GM20431 (cell line): ENCODE measurements around the gene GOSR2.
"Not testable (repeated sequence)": the region's sequence is repeated elsewhere in the genome, so short reads cannot be mapped to it uniquely, and the experiment has no call there.

Experiments used
- in situ Hi-C: fragments of 300-500 bp; cut with MseI, MboI; formaldehyde crosslinking; loops from one replicate; pipeline ENCODE4 v1.15.0; 2020; ENCODE audit warnings: low sequenced_read_pairs; ENCODE audit not compliant: unreplicated experiment

Gene GOSR2

GRCh38 chr17:46892192-46892703 lies 30.7 kb upstream of the GOSR2 start:
- in situ Hi-C loops: no loop called here

DNA sequence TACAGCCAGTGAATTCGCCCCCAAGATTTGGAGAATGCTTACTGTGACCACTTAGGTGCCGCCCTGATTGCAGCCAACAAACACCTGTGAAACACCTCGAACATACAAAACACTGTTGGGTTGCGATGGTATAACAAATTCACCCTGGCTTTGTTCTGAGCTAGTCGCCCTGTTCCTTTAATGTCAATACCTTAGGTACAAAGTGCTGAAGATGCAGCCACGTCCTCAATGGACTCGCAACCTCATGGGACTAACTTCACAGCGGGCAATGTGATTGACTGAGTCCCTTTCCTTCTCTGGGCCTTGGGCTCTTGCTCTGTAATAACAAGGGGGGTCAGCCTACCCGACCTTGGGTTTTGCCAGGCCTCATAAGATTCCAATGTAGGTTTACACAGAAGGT lies 28.9 kb upstream of the GOSR2 start:
- in situ Hi-C loops: no loop called here

- in situ Hi-C loops: no loop called here
Measured at GRCh38 chr17:46894476-46895151, 28.3 kb upstream of the GOSR2 start.

GRCh38 chr17:46895171-46895570 lies 27.8 kb upstream of the GOSR2 start:
- in situ Hi-C loops: no loop called here

GRCh38 chr17:46896991-46897390 lies 26.0 kb upstream of the GOSR2 start:
- in situ Hi-C loops: no loop called here

- in situ Hi-C loops: no loop called here
Measured at GRCh38 chr17:46898364-46898763, 24.6 kb upstream of the GOSR2 start.

- in situ Hi-C loops: no loop called here
Measured at GRCh38 chr17:46898860-46899259, 24.1 kb upstream of the GOSR2 start.

DNA sequence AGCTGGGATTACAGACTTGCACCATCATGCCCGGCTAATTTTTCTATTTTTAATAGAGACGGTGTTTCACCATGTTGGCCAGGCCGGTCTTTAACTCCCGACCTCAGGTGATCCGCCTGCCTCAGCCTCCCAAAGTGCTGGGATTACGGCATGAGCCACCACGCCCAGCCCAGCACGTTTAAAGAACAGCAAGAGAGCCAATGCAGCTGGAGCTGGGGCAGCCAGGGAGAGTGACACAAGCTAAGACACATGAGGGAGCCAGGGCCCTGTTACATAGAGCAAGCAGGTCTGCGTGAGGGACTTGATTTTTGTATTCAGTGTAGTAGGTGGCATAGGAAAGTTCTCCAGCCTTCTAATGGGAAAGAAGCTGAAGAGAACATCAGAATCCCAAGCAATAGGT lies 21.7 kb upstream of the GOSR2 start:
- in situ Hi-C loops: no loop called here

- in situ Hi-C loops: no loop called here
Measured at GRCh38 chr17:46903762-46904672, 18.9 kb upstream of the GOSR2 start.

DNA sequence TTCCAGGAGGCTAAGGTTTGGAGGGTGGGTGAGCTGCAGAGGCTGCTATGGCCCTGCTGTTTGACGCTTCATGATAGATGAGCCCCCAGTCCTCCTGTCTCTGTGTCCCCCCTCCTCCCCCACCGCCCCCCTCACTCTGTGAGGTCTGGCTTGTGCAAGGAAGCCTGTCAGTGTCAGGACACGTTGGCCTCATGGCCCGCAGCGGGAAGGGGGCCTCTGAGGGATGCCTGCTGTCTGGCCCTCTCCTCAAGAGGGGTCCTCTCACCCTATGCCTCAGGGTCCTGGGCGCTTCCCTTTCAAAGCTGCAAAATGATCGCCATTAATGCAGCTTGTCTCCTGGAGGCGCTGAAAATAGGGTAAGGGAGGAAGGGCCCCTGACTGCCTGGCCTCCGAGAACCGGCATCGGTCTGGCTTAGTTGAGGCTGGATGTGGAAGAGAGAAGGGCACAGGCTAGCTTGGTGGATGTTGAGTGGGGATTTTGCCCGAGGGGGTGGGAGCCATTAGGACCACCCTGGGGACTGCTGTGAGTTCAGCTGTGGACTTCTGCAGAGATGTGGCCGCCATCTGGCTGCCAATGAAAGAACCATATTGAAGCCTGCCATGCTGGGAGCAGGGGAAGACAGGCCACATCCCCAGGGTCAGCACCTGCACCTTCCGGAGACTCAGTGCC lies 14.8 kb upstream of the GOSR2 start:
- in situ Hi-C loops: no loop called here

- in situ Hi-C loops: no loop called here
Measured at GRCh38 chr17:46910179-46910927, 12.6 kb upstream of the GOSR2 start.

DNA sequence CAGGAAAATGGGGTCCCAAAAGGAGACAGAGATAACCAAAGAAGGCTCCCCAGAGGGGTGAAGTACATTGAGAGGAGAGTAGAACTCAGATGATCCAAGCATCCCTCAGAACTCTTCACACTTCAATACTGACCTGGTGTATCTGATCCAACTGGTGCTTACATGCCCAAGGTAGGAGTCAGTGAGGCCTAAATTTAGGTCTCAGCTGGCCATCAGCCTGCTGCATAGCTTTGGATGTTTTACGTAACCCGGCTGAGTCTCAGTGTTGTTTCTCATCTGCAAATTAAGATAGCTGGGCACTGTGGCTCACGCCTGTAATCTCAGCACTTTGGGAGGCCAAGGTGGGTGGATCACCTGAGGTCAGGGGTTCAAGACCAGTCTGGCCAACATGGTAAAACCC lies 11.6 kb upstream of the GOSR2 start:
- in situ Hi-C loops: no loop called here

- in situ Hi-C loops: no loop called here
Measured at GRCh38 chr17:46915596-46915995, 7.4 kb upstream of the GOSR2 start.

DNA sequence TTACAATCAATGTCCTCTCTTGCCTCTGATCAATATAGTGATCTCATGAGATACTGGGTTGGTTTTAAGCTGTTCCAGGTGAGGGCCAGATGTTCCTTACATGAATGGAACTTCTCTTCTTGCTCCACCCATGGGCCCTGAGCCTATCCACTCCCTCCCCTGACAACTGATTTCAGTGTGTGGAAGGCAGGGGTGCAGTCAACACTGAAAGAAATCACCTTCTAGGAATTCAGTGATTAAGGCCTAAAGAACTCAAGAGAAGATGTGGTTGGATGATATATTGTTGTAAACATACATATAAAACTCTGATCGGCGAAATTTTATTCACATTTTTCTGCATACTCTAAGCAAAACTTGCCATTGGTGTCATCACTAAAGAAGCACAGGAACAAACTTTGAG lies 6.7 kb upstream of the GOSR2 start:
- in situ Hi-C loops: no loop called here

GRCh38 chr17:46916623-46917022 lies 6.3 kb upstream of the GOSR2 start:
- in situ Hi-C loops: no loop called here

DNA sequence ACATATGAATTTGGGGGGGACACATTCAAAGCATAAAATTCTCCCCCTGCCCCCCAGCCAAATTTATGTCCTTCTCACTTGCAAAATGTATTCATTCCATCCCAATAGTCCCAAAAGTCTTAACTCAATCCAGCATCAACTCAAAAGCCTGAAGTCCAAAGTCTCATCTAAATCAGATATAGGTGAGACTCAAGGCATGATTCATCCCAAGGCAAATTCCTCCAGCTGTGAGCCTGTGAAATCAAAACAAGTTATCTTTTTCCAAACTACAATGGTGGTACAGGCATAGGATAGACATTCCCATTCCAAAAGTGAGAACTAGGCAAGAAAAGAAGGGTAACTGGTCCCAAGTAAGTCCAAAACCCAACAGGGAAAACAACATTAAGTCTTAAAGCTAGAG lies 5.9 kb upstream of the GOSR2 start:
- in situ Hi-C loops: no loop called here

GRCh38 chr17:46917516-46917915 lies 5.4 kb upstream of the GOSR2 start:
- in situ Hi-C loops: no loop called here

GRCh38 chr17:46921962-46922361 lies 998 bp upstream of the GOSR2 start:
- in situ Hi-C loops: not testable (repeated sequence)

DNA sequence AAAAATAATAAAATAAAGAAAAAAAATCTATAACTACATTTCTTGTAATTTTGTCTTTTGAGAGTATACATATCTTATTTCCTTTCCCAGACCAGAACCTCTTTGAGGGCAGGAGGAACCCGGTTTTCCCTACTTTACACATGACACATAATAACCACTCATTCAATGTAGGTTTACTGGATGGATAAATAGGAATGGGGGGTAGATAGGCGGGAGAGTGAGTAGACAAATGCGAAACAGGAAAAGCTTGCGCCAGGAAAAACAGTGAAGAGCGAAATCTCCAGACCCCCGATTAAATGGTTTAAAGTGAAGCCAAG lies 515 bp upstream of the GOSR2 start:
- in situ Hi-C loops: no loop called here

DNA sequence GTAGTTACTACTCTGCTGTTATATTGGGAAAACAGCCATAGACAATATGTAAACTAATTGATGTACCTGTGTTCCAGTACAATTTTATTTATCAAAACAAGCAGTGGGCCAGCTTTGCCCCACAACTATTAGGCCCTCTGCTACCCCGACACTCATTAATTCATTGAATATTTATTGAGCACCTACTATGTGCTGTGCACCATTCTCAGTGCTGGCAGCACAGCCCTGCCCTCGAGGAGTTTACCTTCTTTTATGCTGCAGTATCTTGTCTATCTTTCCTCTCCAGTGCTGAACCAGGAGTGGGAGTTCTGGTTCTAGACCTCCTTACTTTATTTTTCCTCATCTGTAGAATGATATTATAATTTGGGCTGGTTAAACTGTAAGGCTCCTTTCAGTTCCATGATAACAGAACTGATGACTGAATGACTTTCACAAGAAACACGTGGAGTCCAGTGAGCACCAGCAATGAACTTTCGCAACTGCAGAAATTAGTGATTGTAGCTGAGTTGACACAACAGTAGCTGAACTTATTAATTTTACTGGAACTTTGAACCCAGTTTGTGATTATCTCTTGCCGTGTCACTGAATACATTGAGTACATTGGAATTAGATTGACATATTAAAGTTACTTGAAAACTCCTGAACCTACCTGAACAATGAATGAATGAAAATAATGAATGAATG lies 2.4 kb downstream of the GOSR2 start:
- in situ Hi-C loops: no loop called here
